ENCODE results near the gene RASA4B.
A peak's percentile ranks its signal among the peaks of the same experiment; 100 is the strongest.
"Not testable (repeated sequence)": the region's sequence is repeated elsewhere in the genome, so short reads cannot be mapped to it uniquely, and the experiment has no call there.

Gene RASA4B

DNA sequence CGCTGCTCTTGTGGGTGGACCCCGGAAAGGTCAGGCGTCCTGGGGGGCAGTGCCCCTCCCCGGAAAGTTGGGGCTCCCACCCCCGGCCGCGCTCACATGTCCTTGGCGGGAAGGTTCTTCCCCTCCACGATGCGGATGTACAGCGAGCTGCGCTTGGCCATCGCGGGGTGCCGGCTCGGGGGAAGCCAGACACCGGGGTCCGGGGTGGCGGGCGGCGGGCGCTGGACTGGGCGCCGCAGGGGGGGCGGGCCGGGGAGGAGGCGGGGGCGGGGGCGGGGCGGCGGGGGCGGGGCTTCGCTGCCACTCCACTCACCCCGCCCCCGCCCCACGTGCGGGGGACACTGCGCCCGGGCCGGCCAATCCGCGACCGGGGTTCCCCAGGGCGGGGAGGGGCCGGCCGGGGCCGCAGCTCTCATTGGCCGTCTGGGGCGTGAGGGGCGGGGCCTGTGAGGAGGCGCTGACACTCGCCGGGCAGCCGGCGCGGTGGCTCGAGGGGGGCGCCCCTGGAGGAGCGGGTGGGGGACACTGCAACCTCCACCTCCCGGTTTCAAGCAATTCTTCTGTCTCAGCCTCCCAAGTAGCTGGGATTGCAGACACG is at the start of gene RASA4B:
RASA4B (minus strand) TSS at position 228 of the 598 bp plus-strand sequence; CDS start at position 161, 67 bp downstream.
- DNase-seq = peak in 1 of 2 donors; percentile 54

GRCh38 chr7:102550808-102551422 is 33.3 kb upstream of the RASA4B start, which contains the start of gene SPDYE2:
TSS of gene SPDYE2 (plus strand) at chr7:102551226. CDS start at chr7:102553256, 2,030 bp downstream.
- DNase-seq = not testable (repeated sequence)

DNA sequence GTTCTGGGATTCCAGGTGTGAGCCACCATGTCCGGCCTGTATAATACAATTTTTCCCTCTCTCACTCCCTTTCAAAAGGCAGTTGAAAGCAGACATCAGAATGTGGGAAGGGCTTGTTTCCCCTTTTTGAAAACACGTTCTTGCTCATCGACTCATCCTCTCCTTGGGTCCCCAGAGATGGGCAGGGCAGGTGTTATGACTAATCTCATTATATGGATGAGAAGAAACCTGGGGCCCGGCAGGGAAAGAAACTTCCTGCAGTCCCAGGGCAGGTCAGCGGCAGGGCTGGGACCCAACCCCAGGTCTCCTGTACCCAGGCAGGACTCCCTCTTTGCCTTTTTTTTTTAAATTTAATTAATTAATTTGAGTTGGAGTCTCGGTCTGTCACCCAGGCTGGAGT is 28.8 kb upstream of the RASA4B start:
- not testable (repeated sequence) for DNase-seq

DNA sequence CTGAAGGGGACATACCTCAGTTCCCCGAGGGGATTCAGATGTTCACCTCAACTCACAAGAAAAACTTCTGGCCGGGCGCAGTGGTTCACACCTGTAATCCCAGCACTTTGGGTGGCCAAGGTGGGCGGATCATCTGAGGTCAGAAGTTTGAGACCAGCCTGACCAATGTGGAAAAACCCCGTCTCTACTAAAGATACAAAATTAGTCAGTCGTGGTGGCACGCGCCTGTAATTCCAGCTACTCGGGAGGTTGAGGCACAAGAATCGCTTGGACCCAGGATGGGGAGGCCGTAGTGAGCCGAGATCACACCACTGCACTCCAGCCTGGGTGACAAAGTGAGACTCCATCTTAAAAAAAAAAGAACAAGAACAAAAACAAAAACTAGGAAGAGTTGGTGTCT is 27.7 kb upstream of the RASA4B start:
- not testable (repeated sequence) for DNase-seq

- not testable (repeated sequence) for DNase-seq
Observed at GRCh38 chr7:102544372-102544771, 26.8 kb upstream of the RASA4B start.

DNA sequence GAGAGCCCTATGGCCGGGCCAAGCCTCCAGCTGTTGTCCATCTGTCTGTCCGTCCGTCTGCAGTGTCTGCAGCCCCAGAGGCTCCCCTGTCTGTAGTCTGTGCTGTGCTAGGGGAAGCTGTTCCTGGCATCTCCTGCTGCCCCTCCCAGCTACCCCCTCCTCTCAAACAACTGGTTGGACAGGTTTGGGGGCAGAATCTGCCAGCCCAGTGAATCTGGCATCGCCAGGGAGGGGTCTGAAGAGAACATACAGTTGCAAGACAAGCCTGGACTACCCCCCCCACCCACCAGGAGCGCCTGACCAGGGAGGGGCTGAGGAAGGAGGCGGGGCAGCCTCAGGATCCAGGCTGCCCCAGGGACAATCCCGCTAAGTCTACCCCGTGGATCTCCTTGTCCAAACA is 26.0 kb upstream of the RASA4B start, which contains the start of gene UPK3BL2:
UPK3BL2 (minus strand) TSS at position 101 of the 400 bp plus-strand sequence; CDS start at position 41, 60 bp downstream.
- not testable (repeated sequence) for DNase-seq

- DNase-seq = not testable (repeated sequence)
Observed at GRCh38 chr7:102542771-102543170, 25.2 kb upstream of the RASA4B start.

DNA sequence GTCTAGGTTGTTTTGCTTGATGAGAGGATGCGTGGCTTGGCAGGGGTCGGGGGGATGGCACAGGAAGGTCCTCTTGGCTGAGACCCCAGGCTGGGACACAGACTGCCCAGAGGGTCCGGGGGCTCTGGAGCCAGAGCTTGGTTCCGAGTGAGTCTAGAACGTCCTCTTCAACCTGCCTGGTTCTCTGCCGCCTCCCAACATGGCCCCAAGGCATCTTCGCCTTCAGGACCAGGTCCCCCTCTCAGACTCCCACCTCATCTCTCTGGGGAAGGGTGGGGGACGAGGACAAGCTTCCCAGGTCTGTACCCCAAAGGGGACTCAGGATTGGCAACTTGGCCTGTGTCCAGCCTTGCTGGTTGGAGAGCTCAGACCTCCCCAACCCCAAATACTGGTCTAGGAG is 24.5 kb upstream of the RASA4B start:
- DNase-seq = not testable (repeated sequence)

DNA sequence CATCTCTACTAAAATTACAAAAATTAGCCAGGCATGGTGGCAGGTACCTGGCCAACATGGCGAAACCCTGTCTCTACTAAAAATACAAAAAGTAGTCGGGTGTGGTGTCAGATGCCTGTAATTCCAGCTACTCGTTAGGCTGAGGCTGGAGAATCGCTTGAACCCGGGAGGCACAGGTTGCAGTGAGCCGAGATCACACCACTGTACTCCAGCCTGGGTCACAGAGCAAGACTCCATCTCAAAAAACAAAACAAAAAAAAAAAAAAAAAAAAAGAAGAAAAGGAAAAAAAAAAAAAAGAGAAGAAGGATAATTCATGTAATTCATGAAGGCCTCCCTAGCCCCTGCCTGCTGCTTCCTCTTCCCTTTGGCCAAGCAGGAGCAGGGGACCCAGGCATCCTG is 23.0 kb upstream of the RASA4B start:
- DNase-seq = not testable (repeated sequence)

GRCh38 chr7:102535062-102535615 is 17.6 kb upstream of the RASA4B start:
- DNase-seq = not testable (repeated sequence)

- not testable (repeated sequence) for DNase-seq
Observed at GRCh38 chr7:102532127-102532526, 14.6 kb upstream of the RASA4B start.

DNA sequence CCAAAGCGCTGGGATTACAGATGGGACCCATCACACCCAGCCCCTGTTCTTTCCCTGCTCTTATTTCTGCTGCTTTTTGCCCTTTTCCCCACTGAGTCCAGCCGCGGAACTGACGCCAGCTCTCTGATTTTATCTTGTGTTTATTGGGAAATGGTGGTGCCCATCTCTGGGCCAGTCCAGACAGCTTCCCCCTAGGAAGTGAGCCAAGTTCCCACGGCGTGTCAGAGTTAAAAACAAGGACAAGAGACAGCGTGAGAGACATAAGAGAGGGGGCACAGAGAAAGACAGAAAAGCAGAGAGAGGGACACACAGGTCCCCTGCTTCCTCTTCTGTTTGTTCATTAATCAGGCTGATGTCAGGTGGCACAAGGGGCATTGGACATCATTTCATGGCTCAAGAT is 14.0 kb upstream of the RASA4B start:
- DNase-seq = not testable (repeated sequence)

DNA sequence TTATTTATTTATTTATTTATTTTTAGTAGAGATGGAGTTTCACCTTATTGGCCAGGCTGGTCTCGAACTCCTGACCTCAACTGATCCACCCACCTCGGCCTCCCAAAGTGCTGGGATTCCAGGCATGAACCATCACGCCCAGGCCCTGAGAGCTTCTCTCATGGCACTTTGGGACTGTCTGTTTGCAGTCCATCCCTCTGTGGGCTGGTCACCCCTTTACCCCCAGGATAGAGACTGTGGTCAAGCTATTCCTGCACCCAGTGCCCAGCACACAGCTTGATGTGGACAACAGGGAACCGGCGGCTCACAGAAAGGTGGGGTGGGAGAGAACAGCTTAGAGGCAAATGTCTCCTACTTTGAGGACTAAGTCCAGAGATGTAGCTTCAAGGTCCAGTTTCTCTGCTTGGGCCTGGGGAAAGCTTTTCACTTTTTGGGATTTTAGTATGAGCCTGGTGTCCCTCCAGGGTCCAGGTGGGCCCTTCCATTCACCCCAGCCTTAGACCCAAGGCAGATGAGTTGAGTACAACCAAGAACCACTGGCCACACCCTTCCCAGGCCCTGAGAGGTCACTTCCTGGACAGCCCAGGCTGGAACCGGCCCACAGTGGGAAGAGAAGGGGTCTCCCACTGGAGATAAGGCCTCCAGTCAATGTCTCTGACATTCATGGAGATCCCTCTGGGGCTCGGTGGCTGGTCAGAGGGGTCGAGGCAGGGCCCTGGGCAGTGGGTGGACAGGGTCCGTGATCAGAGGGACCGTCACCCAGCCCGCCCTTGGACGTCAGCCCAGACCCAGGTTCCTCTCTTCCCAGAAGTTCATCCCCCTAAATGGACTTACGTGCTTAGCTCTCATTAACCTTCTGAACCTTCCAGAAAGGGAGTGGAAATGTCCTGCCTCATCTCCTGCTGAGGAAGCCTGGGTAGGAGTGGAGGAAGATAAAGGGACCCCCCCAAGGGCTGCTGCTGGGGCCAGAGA is 10.5 kb upstream of the RASA4B start:
- not testable (repeated sequence) for DNase-seq

DNA sequence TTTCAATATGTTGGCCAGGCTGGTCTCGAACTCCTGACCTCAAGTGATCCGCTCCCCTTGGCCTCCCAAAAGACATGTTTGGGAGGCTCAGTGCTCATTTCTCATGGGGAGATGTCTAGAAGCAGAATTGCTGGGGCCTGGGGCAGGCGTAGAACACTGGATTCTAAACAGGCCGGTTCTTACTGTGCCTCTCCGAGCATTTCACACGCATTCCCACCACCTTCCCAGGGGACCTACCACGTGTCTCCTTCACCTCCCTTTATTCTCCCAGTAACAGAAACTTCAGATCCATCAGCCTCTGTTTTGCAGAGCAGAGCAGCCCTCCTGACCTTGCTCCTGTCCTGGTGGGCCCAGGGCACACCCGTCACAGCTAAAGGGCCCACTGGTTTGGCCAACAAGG is 9.6 kb upstream of the RASA4B start:
- DNase-seq = not testable (repeated sequence)

DNA sequence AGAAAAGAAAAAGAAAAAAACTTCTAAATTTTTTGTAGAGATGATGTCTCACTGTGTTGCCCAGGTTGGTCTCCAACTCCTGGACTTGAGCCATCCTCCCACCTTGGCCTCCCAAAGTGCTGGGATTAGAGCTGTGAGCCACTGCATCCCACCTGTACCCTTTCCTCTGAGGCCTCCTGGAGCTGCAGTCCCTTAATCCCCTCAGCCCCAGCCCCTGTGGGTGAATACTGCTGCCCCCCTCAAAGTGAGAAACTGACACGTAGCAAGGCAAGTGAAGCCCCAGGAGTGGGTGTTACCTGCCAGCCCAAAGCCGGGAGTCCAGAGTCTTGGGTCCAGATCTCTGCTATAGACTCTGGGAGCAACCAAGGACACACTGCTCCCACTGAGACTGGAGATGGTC is 7.2 kb upstream of the RASA4B start:
- not testable (repeated sequence) for DNase-seq

DNA sequence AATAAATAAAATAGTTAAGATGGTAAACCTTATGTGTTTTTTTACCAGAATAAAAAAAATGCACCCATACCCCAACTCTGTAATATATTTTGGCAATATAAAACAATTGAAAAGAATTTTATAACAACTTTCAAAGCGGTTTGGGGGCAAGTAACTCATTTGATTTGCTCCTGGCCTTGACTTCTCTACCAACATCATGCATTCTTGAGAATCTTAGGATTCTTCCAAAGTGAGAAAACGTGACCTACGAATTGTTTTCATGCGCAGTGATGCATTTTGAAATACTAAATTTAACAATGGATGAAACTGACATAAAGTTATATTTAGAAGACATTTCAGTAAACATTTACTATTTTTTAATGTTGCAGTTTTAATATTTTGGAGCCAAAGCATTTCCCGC is 3.2 kb upstream of the RASA4B start:
- not testable (repeated sequence) for DNase-seq

DNA sequence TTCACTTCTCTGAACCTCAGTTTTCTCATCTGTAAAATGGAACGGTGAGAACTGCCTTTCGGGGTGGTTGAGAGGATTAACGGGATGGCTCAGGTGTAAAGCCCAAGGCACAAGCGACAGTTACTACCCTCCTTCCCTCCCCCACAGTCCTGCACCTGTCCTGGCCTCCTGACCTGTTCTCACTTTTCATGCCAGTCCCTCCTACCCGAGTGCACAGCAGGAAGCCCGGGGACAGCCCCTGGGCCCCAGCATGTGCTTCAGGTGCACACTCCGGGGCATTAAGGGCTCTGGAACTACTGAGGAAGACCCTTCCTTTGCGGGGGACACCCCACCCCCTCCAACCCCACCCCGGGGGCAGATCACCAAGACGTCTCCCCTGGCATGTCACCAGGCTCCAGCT is 626 bp downstream of the RASA4B start:
- not testable (repeated sequence) for DNase-seq

DNA sequence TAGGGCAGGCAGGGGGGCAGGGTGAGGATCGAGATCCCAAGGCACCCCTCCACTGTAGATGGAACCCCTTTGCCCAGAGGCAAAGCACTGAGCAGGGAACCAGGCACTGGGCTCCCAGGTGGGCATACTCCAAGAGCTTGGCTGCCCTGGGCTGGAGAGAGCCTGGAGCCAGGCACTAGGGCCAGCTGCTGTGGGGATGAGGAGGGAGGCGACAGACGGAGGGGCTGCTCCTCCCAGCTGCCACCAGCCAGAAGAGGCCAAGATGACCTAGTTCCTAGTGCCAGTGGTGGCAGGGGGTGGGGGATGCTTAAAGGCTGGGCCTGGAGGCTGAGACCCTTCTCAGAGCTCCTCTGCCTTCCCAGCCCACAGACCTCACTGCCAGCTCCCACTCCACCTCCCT is 1.7 kb downstream of the RASA4B start:
- not testable (repeated sequence) for DNase-seq

- not testable (repeated sequence) for DNase-seq
Observed at GRCh38 chr7:102514881-102515721, 2.5 kb downstream of the RASA4B start.

GRCh38 chr7:102512642-102513221 is 4.8 kb downstream of the RASA4B start:
- peak in 1 of 2 donors; percentile 35 for DNase-seq

DNA sequence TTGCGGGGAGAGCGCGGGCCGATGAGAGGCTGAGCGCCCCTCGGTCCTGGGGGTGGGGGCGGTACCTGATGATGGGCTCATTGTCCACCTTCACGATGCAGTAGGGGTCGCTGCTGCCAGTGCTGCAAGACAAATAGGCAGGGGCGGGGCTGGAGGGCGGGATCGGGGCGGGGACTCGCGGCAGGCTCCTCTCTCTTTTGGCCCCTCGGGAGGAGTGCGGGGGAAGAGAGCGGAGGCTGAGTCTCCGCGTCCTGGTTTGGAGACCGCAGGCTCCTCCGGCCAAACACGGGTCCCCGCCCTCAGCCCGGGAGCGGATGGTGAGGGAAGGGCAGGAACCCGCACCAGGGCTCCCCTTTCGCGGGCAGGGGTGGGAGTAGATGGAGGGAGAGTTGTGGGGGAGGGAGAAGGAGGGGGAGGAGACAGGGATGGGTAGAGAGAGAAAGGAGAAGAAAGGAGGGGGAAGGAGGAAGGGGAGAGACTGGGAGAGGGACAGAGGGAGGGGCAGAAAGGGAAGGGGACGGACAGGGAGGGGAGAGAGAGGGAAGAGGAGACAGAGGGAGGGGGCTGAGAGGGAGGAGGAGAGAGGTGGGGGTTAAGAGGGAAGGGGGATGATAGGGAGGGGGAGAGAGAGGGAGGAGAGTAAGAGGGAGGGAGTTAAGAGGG is 5.6 kb downstream of the RASA4B start:
- not testable (repeated sequence) for DNase-seq
